NCI-H2227 (cell line): ENCODE measurements around the gene ZNF778.

Experiments
- DNase-seq: peaks from one replicate; lab custom pipeline; 2025; ENCODE audit not compliant: unreplicated experiment; lab: John Stamatoyannopoulos, UW

ZNF778 gene

DNA sequence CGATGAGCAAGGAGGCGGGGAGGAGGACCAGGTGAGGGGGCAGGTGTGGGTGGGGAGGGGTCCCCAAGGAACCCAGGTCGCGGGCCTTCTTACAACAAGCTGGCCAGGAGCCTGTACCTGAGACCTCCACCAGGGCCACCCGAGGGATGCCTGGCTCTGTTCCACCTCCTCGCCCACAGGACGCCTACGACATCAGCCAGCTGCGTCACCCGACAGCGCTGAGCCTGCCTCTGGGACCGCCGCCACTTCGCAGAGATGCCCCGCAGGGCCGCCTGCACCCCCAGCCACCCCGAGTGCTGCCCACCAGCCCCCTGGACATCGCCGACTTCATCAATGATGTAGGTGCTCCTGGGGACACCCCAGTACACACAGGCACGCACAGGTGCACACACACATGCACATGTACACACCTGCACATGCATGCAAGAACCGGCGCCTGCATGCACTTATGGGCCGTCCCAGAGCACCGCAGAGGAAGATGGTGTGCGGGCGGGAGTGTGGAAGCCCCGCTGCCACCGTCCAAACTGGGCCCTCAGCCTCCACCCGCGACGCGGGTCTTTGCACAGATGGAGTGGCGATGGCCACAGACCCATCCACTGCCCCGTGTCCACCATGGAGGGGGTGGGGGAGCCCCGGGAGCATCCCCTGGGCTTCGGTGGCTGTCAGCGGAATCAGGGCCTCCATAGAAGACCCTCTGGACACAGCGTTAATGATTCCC is 23.8 kb upstream of the ZNF778 start:
- no peak for DNase-seq

DNA sequence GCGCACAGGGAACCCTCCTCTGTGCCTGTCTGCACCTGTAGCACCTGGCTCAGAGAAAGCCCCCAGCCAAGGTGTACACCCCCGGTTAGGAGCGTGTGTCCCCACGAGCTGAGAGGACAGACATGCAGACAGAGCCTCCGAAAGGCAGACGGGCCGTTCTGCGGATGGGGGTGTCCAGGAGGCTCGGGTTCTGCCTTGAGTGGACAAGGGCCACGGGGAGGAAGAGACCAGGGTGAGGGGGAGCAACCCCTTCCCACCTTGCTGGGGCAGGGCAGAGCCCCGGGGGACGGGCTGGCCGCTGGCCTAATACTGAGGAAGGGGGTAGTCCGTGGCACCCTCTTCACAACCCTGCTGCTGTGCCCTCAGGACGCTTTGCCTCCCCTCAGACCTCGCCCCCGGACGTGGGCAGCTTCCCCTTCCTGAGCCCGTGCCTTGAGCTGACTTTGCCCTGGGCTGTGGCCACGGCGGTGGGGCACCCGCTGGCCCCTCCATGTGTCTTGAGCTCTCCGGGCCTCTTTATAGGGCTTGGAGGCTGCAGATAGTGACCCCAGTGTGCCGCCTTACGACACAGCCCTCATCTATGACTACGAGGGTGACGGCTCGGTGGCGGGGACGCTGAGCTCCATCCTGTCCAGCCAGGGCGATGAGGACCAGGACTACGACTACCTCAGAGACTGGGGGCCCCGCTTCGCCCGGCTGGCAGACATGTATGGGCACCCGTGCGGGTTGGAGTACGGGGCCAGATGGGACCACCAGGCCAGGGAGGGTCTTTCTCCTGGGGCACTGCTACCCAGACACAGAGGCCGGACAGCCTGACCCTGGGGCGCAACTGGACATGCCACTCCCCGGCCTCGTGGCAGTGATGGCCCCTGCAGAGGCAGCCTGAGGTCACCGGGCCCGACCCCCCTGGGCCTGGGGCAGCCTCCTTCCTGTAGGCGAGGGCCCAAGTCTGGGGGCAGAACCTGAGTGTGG is 22.9 kb upstream of the ZNF778 start:
- no peak for DNase-seq

DNA sequence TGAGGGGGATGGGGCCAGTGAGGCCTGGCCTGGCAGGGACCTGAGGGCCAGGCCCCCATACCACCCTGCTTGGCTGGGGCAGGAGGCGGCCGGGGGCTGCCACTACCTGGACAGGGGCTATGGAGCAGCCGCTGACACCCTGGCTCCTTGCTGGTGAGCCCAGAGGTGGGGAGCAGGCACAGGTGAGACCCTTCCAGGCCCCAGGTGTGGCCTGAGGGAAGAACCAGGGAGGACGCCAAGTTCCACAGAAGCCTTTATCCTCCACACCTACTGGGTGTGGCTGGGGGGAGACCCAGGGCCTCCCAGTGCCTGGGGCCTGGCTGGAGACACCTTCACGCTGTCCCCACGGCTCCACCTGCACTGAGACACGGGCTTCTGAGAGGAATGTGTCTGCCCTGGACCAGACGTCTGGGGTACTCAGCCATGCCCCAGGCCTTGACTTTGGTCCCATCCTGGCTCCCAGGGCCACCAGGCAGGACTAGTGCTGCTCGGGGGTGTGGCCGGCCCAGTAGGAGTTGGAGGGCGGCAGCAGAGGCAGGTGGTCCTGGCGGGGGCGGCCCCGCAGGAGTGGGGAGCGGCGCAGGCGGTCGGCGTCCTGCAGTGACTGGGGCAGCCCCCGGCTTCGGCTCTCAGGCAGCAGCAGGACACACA is 21.9 kb upstream of the ZNF778 start:
- DNase-seq: no peak

DNA sequence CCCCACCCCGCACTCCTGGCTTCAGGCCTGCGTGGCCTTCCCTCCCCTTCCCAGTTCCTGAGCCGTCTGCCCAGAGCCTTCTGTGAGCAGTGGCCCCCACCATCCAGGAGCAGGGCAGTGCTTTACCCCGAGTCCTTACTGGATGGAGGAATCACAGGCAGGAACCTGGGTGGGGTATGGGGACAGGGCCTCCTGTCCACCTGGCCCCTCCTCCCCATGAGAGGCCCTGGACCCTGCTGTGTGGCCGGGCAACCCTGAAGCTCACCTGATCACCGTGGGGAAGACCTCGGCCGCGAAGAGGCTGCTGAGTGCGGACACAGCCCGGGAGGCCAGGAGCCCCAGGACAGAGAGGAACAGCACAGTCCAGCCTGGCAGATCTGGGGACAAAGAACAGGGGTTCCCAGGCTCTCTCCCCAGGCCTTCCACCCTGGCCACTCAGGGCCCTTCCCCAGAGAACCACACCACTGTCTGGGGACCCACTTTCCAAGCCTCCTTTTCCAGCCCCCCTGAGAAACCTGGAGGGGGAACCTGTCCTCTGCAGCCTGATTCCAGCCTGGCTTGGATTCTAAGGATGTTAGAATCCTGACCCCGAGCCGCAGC is 20.4 kb upstream of the ZNF778 start:
- no peak for DNase-seq

DNA sequence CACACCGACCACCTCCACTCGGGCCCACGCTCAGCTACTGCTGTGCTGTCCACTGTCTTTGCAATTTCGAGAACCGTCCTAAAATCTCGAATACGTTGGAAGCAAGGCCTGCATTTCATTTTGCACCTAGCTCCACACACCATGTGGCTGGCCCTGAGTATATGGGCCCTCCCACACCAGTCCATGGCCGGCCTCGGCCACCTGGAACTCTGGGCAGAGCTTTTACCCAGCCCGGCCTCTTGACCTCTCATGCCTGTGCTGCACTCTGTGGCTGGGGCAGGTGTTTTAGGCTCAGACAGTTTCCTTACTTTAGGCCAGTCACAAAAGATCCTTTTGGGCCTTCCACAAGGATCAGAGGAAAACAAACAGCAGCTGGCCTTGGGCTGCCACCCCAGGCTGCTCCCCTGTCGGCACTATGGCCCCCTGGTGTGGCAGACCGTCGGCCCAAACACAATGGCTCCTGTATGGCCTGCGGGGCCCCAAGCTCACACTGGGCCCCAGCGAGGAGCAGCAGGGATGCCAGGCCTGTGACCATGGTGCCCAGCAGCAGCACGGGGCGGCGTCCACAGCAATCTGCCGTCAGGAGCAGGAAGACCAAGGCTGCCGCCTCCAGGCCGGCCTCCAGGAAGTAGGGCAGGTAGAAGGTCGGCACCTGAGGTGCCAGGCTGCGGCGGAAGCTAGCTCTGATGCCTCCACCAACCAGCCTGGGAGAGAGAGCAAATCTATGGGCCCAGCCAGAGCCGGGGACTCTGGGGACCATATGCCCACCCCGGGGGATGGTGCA is 19.7 kb upstream of the ZNF778 start:
- no peak for DNase-seq

DNA sequence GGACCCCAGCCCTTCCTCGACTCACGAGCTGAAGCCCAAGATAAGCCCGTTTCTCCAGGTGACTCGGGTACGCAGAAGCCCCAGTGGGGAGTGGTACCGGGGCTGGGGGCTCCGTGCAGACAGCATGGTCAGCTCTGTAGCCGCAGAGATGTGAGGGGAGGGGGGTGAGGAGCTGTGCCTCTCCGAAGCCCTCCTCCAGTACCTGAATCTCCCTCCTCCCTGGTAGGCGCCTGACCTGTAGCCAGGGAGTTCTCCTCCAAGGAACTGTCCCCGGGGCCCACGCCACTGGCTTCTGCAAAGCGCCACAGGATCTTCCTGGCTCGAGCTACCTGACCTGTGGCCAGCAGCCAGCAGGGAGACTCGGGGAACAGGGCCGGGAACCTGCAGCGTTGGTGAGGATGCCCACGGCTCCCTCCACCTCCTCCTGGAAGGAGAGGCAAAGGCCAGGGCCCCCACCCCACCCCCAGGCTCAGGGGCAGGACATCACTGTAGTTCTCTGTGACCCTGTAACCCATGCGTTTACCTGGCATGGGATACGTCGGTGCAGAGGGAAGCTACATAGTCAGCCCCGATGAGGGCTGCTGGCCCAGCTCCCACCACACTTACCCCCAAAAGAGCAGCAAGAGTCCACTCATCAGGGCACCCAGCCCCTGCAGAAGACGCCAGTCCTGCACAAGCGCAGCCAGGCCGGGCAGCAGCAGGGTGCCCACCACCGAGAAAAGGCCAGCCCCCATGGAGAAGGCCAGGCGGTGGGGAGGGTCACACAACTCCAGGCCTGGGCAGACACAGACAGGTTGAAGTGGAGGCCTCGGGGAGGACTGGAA is 18.9 kb upstream of the ZNF778 start:
- DNase-seq: no peak

DNA sequence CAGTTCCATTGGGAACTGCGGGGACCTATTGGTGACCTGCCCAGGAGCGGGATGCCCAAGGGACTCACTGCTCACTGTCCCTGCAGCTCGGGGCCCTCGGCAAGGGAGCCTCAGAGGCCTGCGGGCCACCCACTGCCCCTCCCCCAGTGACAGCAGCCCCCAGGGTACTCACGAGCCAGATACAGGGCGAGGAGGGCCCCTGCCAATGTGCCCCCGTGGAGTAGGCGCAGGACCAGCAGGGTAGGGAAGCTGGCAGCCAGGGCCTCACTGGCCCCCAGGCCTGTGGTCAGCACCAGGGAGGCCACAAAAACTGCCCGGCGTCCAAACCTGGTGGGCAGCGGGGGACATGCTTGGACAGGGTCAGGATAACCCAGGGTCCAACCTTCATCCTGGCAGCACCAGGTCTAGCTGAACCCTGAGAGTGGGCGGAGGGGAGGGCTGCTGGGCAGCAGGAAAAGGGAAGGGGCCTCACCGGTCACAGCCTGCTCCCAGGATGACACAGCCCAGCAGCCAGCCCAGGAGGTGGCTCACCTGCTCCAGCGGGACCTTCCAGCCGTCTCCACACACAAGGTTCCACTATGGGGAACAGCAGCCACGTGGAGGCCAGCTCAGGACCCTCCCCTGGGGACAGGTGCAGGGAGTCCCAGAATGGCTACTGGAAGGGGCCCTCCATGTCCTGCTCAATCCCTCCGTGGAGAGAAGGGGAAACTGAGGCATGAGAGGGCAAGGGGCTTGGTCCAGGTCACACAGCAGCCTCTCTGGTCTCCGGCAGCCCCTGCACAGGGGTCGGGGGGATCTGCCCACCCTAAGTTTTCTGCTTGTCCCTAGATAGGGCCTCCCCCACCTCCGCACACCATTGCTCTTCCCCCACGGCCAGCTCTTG is 18.0 kb upstream of the ZNF778 start:
- DNase-seq: no peak

DNA sequence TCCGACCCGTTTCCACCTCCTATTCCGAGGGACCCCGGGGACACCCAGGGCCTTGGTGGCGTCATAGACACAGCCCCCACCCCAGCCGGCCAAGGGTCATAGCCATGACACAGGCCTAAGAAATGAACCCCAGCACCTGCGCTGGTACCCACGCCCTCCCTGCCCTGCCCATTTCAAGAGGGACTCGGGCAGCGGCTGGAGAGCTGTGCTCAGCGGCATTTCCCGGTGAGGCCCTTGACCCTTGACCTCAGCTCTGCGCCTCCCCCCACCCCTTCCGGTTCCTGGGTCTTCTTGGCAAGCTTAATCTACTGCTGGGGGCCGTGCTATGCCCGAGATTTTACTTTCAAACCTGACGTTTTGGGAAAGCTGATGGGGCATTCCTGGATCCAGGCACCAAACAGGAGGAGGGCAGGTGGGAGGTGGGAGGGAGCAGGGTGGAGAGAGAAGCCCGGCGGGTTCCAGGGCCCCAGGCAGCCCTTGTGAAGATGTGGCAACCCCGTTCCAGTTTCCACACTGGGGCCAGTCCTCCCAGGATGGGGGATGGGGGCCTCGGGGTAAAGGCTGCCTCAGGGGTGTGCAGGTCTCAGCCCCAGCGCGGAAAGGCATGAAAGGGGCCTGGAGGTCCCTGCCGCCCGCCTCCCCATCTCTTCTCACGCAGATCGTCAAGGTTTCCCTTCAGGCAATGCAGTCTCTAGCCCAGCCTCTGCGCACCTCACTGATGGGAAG is 17.2 kb upstream of the ZNF778 start, which contains the start of gene SLC22A31:
SLC22A31 (minus strand) TSS at position 414 of the 726 bp plus-strand sequence; CDS start at position 378, 36 bp downstream.
- no peak for DNase-seq

DNA sequence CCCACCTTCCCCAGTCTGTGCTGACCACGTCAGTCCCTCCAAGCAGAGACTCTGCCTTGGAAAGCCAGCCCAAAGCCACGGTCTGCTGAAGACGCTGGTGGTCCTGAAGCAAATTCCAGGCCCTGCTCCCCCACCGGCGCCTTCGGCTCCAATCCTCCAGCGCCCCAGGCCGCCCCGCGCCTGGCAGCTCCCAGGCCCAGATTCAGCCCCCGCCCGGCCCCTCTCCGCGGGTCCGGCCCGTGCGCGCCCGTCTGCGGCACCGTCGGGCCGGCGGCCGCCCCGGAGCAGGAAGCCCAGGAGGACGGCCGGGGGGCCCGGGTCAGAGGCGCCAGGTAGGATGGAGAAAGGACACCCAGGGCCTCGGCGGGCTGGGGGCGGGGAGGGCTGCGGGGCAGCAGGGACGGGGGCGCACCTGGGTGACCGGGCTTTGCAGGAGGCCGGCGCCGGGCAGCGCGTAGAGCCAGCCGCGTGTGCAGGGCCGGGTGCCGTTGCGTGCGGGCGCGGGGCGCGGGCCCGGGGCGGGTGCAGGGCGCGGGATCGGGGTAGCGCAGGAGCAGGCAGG is 16.6 kb upstream of the ZNF778 start:
- DNase-seq: no peak

DNA sequence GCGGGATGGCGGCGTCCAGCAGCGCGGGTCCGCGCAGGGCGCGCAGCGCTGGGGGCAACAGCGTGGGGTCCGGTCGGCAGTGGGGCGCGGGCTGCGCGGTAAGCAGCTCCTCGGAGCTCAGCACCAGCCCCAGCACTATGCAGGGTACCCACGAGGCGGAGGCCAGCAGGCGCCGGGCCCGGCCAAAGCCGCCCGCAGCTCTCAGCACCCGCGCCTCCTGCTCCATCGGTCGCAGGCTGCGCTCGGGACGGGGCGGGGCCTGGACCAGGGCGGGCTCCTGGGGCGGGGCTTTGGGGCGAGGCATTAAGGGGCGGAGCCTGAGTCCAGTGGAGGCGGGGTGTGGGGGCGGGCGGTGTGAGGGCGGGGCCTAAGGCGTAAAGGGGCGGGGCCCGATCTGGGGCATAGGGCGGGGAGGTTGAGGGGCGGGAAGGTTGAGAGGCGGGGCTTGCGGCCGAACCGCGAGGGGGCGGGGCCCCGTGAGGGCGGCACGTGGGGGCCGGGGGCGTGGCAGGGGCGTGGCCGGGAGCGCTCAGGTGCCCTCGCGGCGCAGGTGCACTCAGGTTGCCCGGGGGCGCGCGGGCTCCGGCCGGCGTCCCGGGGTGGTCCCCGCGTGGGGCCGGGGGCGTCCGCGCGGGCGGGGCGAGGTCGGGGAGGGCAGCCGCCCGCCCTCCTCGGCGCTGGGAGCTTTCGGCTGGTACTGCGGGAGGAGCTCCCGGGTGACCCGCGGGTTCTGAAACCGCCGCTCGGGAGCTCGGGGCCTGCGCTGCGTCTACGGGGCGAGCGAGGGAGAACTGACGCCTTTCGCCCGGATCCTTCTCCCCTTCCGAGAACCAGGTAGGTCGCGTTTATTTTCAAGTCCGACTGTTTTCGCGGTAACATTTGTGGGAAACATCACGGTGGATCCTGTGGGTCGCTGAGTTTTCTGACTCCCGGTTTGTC is 15.8 kb upstream of the ZNF778 start:
- DNase-seq: peak; percentile 84

DNA sequence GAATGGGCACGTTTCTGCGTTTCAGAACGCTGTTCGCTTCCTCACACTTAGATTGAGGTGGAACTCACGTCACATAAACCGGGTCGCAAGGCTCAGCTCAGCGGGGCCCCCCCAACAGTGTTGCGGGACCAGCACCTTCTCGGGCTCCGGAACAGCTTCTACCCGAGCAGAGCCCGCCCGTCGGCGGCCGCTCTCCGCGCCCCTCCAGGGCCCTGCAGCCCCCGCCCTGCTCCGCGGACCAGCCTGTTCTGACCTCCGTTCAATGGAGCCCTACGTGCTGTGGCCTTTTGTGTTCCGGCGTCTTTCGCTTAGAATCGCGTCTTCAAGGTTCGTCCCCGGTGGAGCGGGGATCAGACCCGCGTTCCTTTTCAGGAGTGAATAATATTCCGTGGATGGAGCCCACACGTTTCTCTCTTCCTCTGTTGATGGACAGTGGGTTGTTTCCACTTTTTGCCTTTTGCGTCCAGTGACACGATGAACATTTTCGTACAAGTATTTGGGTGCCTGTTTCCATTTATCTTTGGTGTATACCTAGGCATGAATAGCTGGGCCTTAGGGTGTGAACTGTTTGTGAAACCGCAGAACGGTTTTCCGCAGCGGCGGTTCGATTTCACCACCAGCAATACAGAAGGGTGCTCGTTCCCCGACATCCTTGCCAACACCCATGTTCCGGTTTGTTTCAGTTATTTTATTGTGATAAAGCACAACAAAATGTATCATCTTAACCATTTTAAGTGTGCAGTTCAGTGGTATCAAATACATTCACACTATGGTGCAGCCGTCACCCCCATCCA is 14.9 kb upstream of the ZNF778 start:
- DNase-seq: no peak

DNA sequence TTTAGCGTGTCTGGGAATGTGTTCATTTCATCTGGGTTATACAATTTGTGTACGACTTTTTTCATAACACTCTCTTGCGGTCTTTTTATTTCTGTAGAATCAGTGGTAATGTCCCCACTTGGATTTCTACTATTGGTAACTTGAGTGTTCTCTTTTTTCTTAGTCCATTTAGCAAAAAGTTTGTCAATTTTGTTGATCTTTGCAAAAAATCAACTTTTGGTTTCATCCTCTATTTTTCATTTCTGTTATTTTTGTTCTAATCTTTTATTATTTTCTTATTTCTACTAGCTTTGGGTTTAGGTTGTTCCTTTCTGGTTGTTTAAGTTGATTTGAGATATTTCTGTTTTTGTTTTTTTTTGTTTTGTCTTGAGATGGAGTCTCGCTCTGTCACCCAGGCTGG is 9.5 kb upstream of the ZNF778 start:
- no peak for DNase-seq

DNA sequence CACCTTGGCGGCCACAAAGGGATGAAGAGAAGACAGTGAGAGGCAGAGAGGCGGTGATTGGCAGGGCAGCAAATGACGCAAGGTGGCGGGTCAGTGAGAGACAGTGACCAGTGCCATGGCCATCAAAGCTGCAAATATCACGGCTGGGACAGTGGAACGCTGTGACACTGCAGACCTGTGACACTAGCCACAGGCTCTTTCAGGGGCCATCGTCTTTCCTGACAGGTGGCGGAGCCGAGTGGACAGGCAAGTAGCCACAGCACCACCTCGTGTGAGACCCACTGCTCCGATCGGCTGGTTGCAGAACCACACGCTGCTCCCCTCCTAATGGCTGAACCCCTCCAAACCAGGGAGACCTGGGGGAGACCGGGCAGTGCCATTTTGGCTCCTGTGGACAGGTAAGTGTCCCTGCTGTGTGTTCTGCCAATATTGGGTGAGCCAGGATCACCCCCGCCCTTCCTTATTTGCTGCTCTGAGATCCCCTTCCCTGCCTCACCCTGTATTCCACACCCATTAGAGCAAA is 7.9 kb upstream of the ZNF778 start:
- DNase-seq: no peak

DNA sequence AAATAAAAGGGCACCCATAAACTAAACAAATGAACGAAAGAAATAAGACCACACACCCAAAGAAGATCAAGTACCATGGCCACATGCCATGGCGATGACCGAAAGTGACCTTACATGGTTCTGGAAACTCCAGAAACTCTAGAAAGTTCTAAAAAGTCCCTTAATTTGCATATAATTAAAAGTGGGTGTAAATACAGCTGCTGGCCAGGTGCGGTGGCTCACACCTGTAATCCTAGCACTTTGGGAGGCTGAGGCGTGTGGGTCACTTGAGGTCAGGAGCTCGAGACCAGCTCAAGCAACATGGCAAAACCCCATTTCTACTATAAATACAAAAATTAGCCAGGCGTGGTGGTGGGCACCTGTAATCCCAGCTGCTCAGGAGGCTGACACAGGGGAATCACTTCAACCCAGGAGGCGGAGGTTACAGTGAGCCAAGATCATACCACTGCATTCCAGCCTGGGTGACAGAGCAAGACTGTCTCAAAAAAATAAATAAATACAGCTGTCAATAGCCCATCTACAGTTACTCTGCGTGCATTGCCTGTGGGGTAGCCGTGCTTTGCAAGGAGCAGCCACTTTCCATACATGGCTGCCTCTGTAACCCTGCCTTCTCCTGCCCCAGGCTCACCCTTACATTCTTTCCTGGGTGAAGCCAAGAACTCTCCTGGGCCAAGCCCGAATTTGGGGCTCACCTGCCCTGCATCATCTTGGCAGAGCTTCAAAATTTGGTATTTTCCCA is 7.2 kb upstream of the ZNF778 start:
- DNase-seq: no peak
